ENCODE measurements around the gene TRAF2.

GRCh38 chr9:136941231-136942111 lies 55.2 kb downstream of the TRAF2 start:
- TF ChIP-seq TAF1 (IDR thresholded peaks at IDR 0.05; ENCODE audit: low read depth, low read length) = no peak
- no peak for TF ChIP-seq POLR2AphosphoS5 (IDR thresholded peaks at IDR 0.05; ENCODE audit: low read depth, low read length)
- no peak for TF ChIP-seq POLR2A (IDR thresholded peaks at IDR 0.05; ENCODE audit: low read depth, low read length)
- TF ChIP-seq PAX5 (IDR thresholded peaks at IDR 0.05; ENCODE audit: insufficient read depth, low read length, severe bottlenecking) = no peak
- no peak for TF ChIP-seq SPI1 (IDR thresholded peaks at IDR 0.05; ENCODE audit: low read depth, low read length)
- TF ChIP-seq POU2F2 (IDR thresholded peaks at IDR 0.05; ENCODE audit: low read depth, low read length) = no peak
